B cell (primary cell): Measurements from ENCODE around the gene ATP6V0A1. TPM values are rescaled to one million over a fixed set of nuclear protein-coding genes. Genes with fewer than 3 reads are reported as not detected.

ENCODE experiments used
- ATAC-seq: fragments of 200-7000 bp; cut with Tn5 transposase; one replicate; pipeline ENCODE4 v1.10.0; 2021; ENCODE audit warnings: low read depth, mild to moderate bottlenecking, moderate number of reproducible peaks, moderate library complexity
- CTCF ChIA-PET: fragments of 350-600 bp; sonication (Branson Sonifier 250); formaldehyde crosslinking; loops from one replicate; lab custom pipeline; 2021; ENCODE audit warnings: antibody characterized with exemption, inconsistent platforms; lab: Charles Lee
- POLR2A ChIA-PET: fragments of 350-600 bp; sonication (Branson Sonifier 250); formaldehyde crosslinking; loops from one replicate; lab custom pipeline; 2021; ENCODE audit warnings: antibody characterized with exemption; lab: Charles Lee
- DNase-seq: peaks from one replicate; pipeline ENCODE4 v3.0.0; 2013
- H2AFZ ChIP-seq: 2 replicates; pipeline ENCODE4 v1.6.1; 2012; ENCODE audit warnings: mild to moderate bottlenecking, low read depth, low read length; ENCODE audit not compliant: insufficient read depth, poor library complexity, severe bottlenecking
- H3K27ac ChIP-seq, 2 donors: 1 replicate in 1 of 2; 2 replicates in 1 of 2; pipeline ENCODE4 v1.5.1; 2012 to 2013; ENCODE audit warnings: low read length in 2 of 2, mild to moderate bottlenecking in 2 of 2, moderate library complexity in 1 of 2
- H3K27me3 ChIP-seq, 4 experiments: fragments of 200-600 bp in 1 of 4; sonication (generic) in 1 of 4; replicated peaks in 1 of 4; 1 replicate in 2 of 4; 2 replicates in 2 of 4; pipeline versions ENCODE4 v1.6.1 to v1.7.0; 2013 to 2016; ENCODE audit warnings: low read length in 3 of 4, mild to moderate bottlenecking in 2 of 4, mixed read lengths in 1 of 4, moderate library complexity in 1 of 4; ENCODE audit not compliant: insufficient read depth in 4 of 4, control insufficient read depth in 3 of 4; ENCODE audit errors: control extremely low read depth in 1 of 4
- H3K36me3 ChIP-seq, 2 experiments: replicated peaks in 1 of 2; 1 replicate in 1 of 2; 2 replicates in 1 of 2; pipeline versions ENCODE4 v1.6.1 to v1.7.1; 2013; ENCODE audit warnings: low read length in 1 of 2; ENCODE audit not compliant: insufficient read depth in 2 of 2, control insufficient read depth in 1 of 2; ENCODE audit errors: control extremely low read depth in 1 of 2, extremely low read depth in 1 of 2
- H3K4me1 ChIP-seq, 2 donors: fragments of 200-600 bp in 1 of 2; sonication (generic) in 1 of 2; 1 replicate in 1 of 2; 2 replicates in 1 of 2; pipeline versions ENCODE4 v1.5.1 to v1.6.1; 2013 to 2017; ENCODE audit warnings: low read length in 2 of 2; ENCODE audit not compliant: control insufficient read depth in 2 of 2, insufficient read depth in 2 of 2
- H3K4me2 ChIP-seq: replicated peaks from 2 replicates; pipeline ENCODE3; 2012; ENCODE audit warnings: mild to moderate bottlenecking, low read depth, low read length; ENCODE audit not compliant: poor library complexity, severe bottlenecking
- H3K4me3 ChIP-seq, 5 experiments: fragments of 200-600 bp in 1 of 5; sonication (generic) in 1 of 5; 1 replicate in 3 of 5; 2 replicates in 2 of 5; pipeline versions ENCODE4 v1.5.1 to v1.7.0; 2011 to 2016; ENCODE audit warnings: low read length in 4 of 5, mild to moderate bottlenecking in 4 of 5, low read depth in 2 of 5, control low read depth in 1 of 5, moderate library complexity in 1 of 5; ENCODE audit not compliant: insufficient read depth in 1 of 5; ENCODE audit errors: control extremely low read depth in 1 of 5, extremely low read depth in 1 of 5
- H3K79me2 ChIP-seq: fragments of 200-600 bp; sonication (generic); one replicate; pipeline ENCODE4 v1.6.0; 2016; ENCODE audit warnings: low read length; ENCODE audit not compliant: control insufficient read depth, insufficient read depth
- H3K9ac ChIP-seq: fragments of 200-600 bp; sonication (generic); 2 replicates; pipeline ENCODE4 v1.6.1; 2017; ENCODE audit warnings: mild to moderate bottlenecking, low read length, moderate library complexity
- H3K9me3 ChIP-seq, 3 donors: one replicate each; pipeline versions ENCODE4 v1.6.1 to v1.7.1; 2013; ENCODE audit warnings: low read length in 2 of 3; ENCODE audit not compliant: control insufficient read depth in 2 of 3, insufficient read depth in 1 of 3; ENCODE audit errors: control extremely low read depth in 1 of 3
- H4K20me1 ChIP-seq: 2 replicates; pipeline ENCODE4 v1.6.0; 2012; ENCODE audit warnings: mild to moderate bottlenecking, low read length; ENCODE audit not compliant: insufficient read depth, control insufficient read depth, poor library complexity, severe bottlenecking
- H3K27ac Mint-ChIP-seq: one replicate; pipeline ENCODE4 v1.8.0; 2021; ENCODE audit warnings: mixed read lengths
- H3K27me3 Mint-ChIP-seq: one replicate; pipeline ENCODE4 v1.8.0; 2021; ENCODE audit warnings: mixed read lengths
- H3K4me1 Mint-ChIP-seq: one replicate; pipeline ENCODE4 v1.8.0; 2021; ENCODE audit warnings: mixed read lengths
- H3K4me3 Mint-ChIP-seq: one replicate; pipeline ENCODE4 v1.8.0; 2021; ENCODE audit warnings: mixed read lengths
- H3K9me3 Mint-ChIP-seq: one replicate; pipeline ENCODE4 v1.8.0; 2022; ENCODE audit warnings: mixed read lengths; ENCODE audit not compliant: insufficient read depth
- EZH2 ChIP-seq: IDR thresholded peaks from 2 replicates; pipeline ENCODE4 v1.6.1; 2012; ENCODE audit warnings: borderline replicate concordance, low read depth, mild to moderate bottlenecking, moderate library complexity, low read length; ENCODE audit not compliant: insufficient read depth, poor library complexity, severe bottlenecking
- WGBS: methylation state at CpG from one replicate; pipeline ENCODE4 v1.1.5; 2013; ENCODE audit warnings: missing lambda C conversion rate; ENCODE audit not compliant: insufficient coverage; 5-methylcytosine and 5-hydroxymethylcytosine counted together
- intact Hi-C: fragments of 100-400 bp; cut with micrococcal nuclease; formaldehyde crosslinking; loops from one replicate; pipeline ENCODE4 v1.10.0; 2022
- polyA plus RNA-seq: library from polyadenylated mRNA; depleted of rRNA; stranded (reverse); fragments of >200 nt; gene quantifications from 2 replicates; pipeline ENCODE4 v1.2.3, GENCODE V29; 2012
- total RNA-seq, 2 donors: library from RNA; stranded (reverse); fragments of 120-200 nt in 1 of 2; gene quantifications; 1 replicate in 1 of 2; 2 replicates in 1 of 2; pipeline versions ENCODE4 v1.2.3 to v1.2.4, GENCODE V29; 2013 to 2022
- TF ChIP-seq, protein P1 (sequence below): fragments of 200-600 bp; IDR thresholded peaks from one replicate; pipeline ENCODE4 v1.8.0; 2022; ENCODE audit warnings: antibody characterized with exemption, mild to moderate bottlenecking

ATP6V0A1 gene
- total and polyA plus RNA-seq, 2 donors (not counting 1 experiment from before 2014, with no cell fraction given): 59.1 to 90.9 TPM

DNA sequence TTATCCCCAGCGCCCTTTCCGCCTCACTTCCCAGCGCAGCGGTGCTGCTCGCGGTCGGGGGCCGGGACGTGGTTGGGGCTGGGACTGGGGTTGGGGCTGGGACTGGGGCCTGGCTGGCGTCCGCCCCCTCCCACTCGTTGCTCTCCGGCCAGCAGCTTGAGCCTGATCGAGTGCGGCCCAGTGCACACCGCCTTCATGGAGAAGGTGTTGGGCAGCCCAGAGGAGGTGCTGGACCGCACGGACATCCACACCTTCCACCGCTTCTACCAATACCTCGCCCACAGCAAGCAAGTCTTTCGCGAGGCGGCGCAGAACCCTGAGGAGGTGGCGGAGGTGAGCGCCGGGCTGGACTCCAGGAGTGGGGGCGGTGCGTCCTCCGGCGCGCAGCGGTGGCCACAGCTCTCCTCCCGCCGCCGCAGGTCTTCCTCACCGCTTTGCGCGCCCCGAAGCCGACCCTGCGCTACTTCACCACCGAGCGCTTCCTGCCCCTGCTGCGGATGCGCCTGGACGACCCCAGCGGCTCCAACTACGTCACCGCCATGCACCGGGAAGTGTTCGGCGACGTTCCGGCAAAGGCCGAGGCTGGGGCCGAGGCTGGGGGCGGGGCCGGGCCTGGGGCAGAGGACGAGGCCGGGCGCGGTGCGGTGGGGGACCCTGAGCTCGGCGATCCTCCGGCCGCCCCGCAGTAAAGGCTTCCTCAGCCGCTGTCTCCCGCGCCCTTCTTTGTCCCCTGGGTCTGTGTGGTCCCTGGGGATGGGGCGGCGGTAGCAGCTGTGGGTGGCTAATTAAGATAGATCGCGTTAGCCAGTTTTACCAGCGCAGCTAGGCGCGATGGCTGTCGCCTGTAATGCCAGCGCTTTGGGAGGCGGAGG is 95.8 kb downstream of the ATP6V0A1 start:
- ChIA-PET POLR2A (interaction anchor here (0.5 to 1.8 kb wide), 10 partner anchors 8 to 762 kb away, joined by 3 to 18 read pairs (median 6); partner anchors contain the start of genes COASY, MLX, NAGLU and PSMC3IP), CTCF (interaction anchor here (0.6 to 2.7 kb wide), 9 partner anchors 11 to 431 kb away, joined by 3 to 17 read pairs (median 3); partner anchors contain the start of genes MLX, NAGLU and PSMC3IP)
- Histone ChIP-seq H3K9ac (peak overlapping the region; percentile 88), H2AFZ (peak overlapping the region; percentile 84), H3K4me2 (peak overlapping the region; percentile 97), H3K4me3 (peak overlapping the region; percentile 61 to 99 (median 90)), H3K36me3 (no peaks in the 10 kb centered on the region), H4K20me1 (peaks cover 6% of the 10 kb centered on the region), H3K79me2 (peaks cover 17% of the 10 kb centered on the region), H3K9me3 (no peaks in the 10 kb centered on the region), H3K27ac (peak overlapping the region; percentile 88 to 96), H3K4me1 (peaks cover 15 to 27% of the 10 kb centered on the region in 2 donors), H3K27me3 (no peaks in the 10 kb centered on the region)
- peak; percentile 94 for DNase-seq
- Mint-ChIP-seq H3K9me3 (no peaks in the 10 kb centered on the region), H3K27ac (peak overlapping the region; percentile 98), H3K27me3 (no peaks in the 10 kb centered on the region), H3K4me3 (peak overlapping the region; percentile 96), H3K4me1 (peaks cover 20% of the 10 kb centered on the region)
- WGBS: 1% methylated on average over 78 of the region's 82 CpGs
- ATAC-seq: peak; percentile 91
- intact Hi-C loops: loop anchor here (1.0 to 5.0 kb wide), 4 partner anchors 8 to 268 kb away; partner anchors contain the start of genes BECN1, COASY, NAGLU and PSMC3IP
- TF ChIP-seq EZH2: no peak
- TF ChIP-seq, protein P1, sequence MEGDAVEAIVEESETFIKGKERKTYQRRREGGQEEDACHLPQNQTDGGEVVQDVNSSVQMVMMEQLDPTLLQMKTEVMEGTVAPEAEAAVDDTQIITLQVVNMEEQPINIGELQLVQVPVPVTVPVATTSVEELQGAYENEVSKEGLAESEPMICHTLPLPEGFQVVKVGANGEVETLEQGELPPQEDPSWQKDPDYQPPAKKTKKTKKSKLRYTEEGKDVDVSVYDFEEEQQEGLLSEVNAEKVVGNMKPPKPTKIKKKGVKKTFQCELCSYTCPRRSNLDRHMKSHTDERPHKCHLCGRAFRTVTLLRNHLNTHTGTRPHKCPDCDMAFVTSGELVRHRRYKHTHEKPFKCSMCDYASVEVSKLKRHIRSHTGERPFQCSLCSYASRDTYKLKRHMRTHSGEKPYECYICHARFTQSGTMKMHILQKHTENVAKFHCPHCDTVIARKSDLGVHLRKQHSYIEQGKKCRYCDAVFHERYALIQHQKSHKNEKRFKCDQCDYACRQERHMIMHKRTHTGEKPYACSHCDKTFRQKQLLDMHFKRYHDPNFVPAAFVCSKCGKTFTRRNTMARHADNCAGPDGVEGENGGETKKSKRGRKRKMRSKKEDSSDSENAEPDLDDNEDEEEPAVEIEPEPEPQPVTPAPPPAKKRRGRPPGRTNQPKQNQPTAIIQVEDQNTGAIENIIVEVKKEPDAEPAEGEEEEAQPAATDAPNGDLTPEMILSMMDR: no peak
